ENCODE measurements around the gene DPYD.

GRCh38 chr1:97647776-97648175 is 273.1 kb downstream of the DPYD start:
- TF ChIP-seq CTCF (IDR thresholded peaks at IDR 0.05; ENCODE audit: insufficient read depth, low read length, poor library complexity, severe bottlenecking) (no peak), EZH2phosphoT487 (conservative IDR thresholded peaks at IDR 0.05; ENCODE audit: low read length) (no peak)

Measured in SU-DHL-6 (cell line).